ENCODE results near the gene TAS2R7. TPM values are rescaled to one million over a fixed set of nuclear protein-coding genes. Genes with fewer than 3 reads are reported as not detected.

TAS2R7 gene, protein sequence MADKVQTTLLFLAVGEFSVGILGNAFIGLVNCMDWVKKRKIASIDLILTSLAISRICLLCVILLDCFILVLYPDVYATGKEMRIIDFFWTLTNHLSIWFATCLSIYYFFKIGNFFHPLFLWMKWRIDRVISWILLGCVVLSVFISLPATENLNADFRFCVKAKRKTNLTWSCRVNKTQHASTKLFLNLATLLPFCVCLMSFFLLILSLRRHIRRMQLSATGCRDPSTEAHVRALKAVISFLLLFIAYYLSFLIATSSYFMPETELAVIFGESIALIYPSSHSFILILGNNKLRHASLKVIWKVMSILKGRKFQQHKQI
- total RNA-seq: not detected

DNA sequence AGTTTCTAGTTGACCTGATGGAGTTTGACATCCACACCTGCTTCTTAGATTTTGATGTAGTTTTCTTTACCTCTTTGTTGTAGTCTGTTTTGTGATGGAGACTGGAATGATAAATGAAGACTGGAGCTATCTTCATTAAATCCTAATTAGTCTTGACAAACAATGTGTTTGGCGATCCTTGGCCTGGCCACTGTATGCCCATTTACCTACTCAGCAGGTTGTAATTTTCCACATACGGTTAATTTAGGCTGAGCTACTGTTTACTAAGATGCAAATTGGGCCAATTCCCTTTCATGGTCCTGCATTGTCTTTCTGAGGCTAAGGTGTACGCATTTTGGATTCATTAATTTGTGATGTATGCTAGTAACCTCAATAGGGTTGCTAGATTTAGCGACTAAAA is at the start of gene TAS2R7:
TAS2R7 (minus strand) TSS at position 41 of the 400 bp plus-strand sequence. CDS start 57 bp downstream, outside the sequence.
- H3K9me3 ChIP-seq: no peaks in the 10 kb centered on the region
- no peaks in the 10 kb centered on the region for H3K36me3 ChIP-seq
- ATAC-seq: no peak
- H3K27ac ChIP-seq: no peak within 1 kb of the TSS
- H3K4me3 ChIP-seq: no peak within 1 kb of the TSS
- H3K27me3 ChIP-seq: no peaks in the 10 kb centered on the region
- WGBS, 2 donors (ENCODE audit: low coverage in 1 of 2): 56 to 76% methylated on average over 3 to 4 of the region's 4 CpGs
- H3K4me1 ChIP-seq: no peaks in the 10 kb centered on the region
- TF ChIP-seq CTCF (IDR thresholded peaks at IDR 0.05) (no peak), EP300 (IDR thresholded peaks at IDR 0.05) (no peak), POLR2AphosphoS5 (IDR thresholded peaks at IDR 0.05) (no peak), POLR2A (IDR thresholded peaks at IDR 0.05) (no peak)

DNA sequence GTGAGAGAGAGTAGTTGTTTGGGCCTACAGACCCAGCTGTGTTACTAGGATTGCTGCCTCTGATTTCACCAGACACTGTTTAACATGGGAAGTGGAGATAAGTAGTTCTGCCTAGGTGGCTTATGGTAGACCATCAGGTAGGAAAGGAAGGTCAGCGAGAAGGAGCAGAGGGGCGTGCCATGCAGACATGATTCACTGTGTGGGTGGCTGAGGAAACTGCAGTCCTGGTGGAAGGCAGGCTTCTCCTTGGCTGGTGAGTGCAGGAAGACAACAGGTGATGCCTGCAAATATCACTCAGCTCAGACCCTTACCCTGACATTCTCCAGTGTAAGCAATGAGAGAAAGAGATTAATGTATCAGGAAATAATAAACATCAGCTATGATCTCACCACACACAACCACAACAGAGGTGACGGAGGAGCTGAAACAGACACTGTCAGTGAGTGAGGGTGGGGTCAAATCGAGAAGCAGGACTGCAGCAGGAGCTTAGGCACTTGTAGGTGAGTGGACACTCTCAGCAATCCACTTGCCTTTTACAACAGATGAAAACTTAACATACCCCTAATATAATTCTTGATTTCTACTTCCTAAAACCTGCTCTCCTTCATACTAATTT is 48.9 kb upstream of the TAS2R7 start:
- WGBS, 2 donors (ENCODE audit: low coverage in 1 of 2): 29 to 70% methylated on average over 1 to 3 of the region's 4 CpGs
- Histone ChIP-seq H3K27ac (no peak overlapping the region), H3K27me3 (no peaks in the 10 kb centered on the region), H3K4me3 (no peak overlapping the region), H3K36me3 (peaks cover 0 to 37% of the 10 kb centered on the region in 2 donors), H3K4me1 (no peaks in the 10 kb centered on the region), H3K9me3 (peaks cover 0 to 7% (median 0%) of the 10 kb centered on the region in 3 donors)
- no peak for ATAC-seq
- no peak for TF ChIP-seq POLR2A (IDR thresholded peaks at IDR 0.05)
- TF ChIP-seq EP300 (IDR thresholded peaks at IDR 0.05): no peak
- TF ChIP-seq CTCF (IDR thresholded peaks at IDR 0.05): no peak
- TF ChIP-seq POLR2AphosphoS5 (IDR thresholded peaks at IDR 0.05): no peak

DNA sequence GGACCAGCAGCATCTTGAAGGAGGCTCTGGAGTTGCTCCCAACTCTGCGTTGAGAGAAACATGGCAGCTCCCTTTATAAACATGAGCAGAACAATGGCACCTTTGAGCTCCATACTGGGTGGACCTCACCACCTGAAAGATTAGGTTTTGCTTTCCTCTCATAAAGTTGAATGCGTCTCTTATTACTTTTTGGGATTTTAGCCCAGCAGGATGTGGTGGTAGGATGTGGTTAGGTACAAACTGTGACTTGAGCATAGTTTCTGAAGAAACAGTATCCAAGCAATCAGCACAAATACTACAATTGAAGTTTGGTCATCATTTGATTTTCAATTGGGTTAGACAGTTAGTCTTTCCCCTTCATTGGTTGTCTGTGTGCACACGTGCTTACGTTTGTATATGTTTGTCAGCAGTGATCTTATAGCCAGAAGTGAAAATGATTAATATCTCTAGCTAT is 47.0 kb upstream of the TAS2R7 start, which contains the start of gene PRR4:
PRR4 (minus strand) TSS at position 51 of the 454 bp plus-strand sequence; CDS start at position 13, 38 bp downstream.
- Histone ChIP-seq H3K27ac (no peak within 1 kb of the TSS), H3K4me1 (no peaks in the 10 kb centered on the region), H3K27me3 (no peaks in the 10 kb centered on the region), H3K36me3 (peaks cover 0 to 30% of the 10 kb centered on the region in 2 donors), H3K4me3 (no peak within 1 kb of the TSS), H3K9me3 (no peaks in the 10 kb centered on the region)
- WGBS, 2 donors (ENCODE audit: low coverage in 1 of 2): 83 to 87% methylated on average over 3 of the region's 4 CpGs
- ATAC-seq: no peak
- TF ChIP-seq POLR2AphosphoS5 (IDR thresholded peaks at IDR 0.05): no peak
- no peak for TF ChIP-seq EP300 (IDR thresholded peaks at IDR 0.05)
- no peak for TF ChIP-seq POLR2A (IDR thresholded peaks at IDR 0.05)
- no peak for TF ChIP-seq CTCF (IDR thresholded peaks at IDR 0.05)

DNA sequence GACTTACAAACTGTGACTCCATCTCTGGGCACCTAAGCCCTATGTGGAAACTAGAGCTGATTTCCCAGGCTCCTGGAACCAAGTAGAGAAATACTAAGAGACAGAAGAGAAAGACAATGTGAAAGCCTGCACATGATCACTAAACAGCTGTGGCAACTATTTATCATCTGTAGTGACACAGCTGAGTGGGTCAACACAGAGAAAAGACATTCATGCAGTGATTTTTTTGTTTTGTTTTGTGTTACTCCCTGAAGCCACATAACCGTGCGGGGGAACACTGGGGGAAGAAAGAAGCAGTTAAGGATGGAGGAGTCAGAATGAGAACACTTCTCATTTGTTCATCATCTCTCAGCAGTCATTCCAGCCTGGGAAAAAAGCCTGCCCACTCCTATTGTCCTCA is 45.3 kb upstream of the TAS2R7 start:
- no peaks in the 10 kb centered on the region for H3K27me3 ChIP-seq
- no peaks in the 10 kb centered on the region for H3K9me3 ChIP-seq
- ATAC-seq: no peak
- H3K36me3 ChIP-seq: peaks cover 0 to 40% of the 10 kb centered on the region in 2 donors
- no peaks in the 10 kb centered on the region for H3K4me1 ChIP-seq
- 28 to 38% methylated on average over 2 of the region's 2 CpGs for WGBS, 2 donors (ENCODE audit: low coverage in 1 of 2)
- TF ChIP-seq CTCF (IDR thresholded peaks at IDR 0.05): no peak
- no peak for TF ChIP-seq POLR2AphosphoS5 (IDR thresholded peaks at IDR 0.05)
- no peak for TF ChIP-seq POLR2A (IDR thresholded peaks at IDR 0.05)
- no peak for TF ChIP-seq EP300 (IDR thresholded peaks at IDR 0.05)
- H3K27ac ChIP-seq: no peak overlapping the region
- H3K4me3 ChIP-seq: no peak overlapping the region
